CD4-positive, alpha-beta T cell treated with Interleukin-21 for 1 hour (primary cell): ENCODE measurements around the gene EYS.

Source experiments
- DNase-seq: peaks from one replicate; pipeline ENCODE4 v3.0.0-alpha.2; 2020

The EYS gene

GRCh38 chr6:64214373-64214772, 1492.7 kb downstream of the EYS start:
- no peak for DNase-seq

DNA sequence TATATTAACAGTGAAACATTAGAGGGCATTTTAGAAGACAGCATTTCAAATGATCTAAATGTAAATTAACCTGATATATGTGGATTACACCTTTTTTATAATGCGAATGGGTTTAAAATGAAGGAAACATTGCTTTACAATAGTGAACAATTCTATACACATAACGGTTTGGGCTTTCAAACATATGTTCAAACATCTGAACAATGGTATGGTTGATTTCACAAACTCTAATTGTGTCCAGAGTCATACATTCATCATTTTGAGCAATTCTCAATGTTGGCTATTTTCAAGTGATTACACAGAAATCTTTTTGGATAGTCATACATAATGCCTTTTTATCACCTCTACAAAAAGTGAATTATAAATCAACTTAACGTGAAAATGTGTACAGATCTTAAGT, 1493.3 kb downstream of the EYS start:
- DNase-seq = no peak

GRCh38 chr6:64197246-64197645, 1509.8 kb downstream of the EYS start:
- DNase-seq = no peak

DNA sequence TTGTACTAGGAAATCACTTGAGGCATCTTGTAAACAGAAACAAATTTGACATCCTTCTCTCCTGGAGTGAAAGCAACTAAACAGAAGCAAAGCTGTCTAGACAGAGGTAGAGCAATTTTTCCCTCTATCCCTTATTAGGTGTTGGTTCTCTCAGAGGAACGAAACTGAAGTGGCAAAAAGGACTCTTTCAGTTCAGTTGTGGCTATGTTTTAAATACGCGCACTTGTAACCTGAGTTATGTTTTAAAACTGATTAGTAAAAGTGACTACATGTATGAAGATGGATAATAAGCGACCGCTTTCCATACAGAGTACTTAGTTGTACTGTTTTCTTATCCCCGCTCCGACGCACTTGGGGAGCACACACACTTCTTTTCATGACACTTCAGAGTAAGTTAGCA, 1520.4 kb downstream of the EYS start:
- no peak for DNase-seq

DNA sequence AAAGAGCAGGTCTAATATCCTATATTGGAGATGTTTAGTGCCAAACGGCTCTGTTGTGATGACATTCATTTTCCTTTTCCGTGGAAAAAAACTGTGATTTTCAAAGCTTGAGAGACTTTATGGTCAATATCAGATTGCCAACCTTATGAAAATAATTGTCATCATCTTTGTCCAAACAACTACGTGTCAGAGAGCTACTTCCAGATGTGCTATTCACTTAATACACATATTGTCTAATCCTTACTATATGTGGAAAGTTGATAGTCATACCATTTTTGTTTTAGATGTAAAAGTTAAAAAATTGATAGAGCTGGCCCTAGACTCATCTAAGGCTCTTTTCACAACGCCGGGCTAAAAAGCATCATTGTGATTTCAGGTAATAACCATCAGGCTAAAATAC, 1521.4 kb downstream of the EYS start:
- no peak for DNase-seq

DNA sequence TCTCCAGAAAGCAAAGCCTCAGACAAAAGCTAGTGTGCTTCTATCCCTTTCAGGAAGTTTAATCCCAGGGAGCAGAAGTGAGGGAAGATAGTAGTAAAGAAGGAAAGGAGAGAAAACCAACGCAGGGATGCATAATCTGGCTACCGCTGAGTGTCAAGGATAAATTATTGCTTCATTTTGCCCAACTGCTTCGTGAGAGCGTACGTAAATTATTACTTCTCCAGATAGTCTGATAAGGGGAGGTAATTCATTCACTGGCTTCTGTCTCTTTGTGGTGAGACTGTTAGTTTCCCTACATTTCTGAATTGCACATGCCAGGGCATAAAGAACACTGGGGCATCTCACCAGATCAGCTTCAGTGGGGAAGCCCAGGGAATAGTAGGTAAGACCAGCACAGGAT, 1531.7 kb downstream of the EYS start:
- DNase-seq = no peak

DNA sequence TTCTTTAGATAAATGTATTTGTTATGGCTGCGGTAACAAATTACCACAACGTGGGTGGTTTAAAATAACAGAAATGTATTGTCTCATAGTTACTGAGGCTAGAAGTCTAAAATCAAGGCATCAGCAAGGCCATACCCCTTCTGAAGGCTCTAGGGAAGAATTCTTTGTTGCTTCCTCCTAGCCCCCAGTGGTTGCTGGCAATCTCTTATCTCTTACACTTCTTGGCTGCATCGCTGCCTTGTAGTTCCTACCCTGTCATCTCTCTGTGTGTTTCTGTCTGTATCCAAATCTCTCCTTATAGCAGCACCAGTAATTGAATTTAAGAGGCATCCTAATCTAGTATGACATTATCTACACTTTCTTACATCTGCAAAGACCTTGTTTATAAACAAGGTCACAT, 1536.7 kb downstream of the EYS start:
- DNase-seq = no peak

- DNase-seq = no peak
Observed at GRCh38 chr6:64160486-64160885, 1546.5 kb downstream of the EYS start.

DNA sequence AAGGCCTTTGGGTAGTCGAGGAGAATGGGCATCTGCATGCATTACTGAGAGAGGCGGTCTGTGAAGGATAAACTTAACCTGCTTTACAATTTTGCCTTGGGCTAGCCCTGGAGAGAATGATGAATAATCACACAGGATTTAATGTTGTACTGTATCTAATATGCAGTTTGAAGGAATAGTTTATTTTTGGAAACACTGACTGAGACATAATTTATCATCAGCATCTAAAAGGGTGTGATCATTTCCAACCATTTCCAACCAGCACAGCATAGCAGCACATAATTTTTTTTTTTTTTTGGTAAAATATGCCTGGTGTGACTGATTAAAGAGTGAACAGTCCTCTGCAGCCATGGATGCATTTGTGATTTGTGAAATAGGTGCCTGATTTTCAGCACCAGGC, 1552.0 kb downstream of the EYS start:
- DNase-seq = no peak

DNA sequence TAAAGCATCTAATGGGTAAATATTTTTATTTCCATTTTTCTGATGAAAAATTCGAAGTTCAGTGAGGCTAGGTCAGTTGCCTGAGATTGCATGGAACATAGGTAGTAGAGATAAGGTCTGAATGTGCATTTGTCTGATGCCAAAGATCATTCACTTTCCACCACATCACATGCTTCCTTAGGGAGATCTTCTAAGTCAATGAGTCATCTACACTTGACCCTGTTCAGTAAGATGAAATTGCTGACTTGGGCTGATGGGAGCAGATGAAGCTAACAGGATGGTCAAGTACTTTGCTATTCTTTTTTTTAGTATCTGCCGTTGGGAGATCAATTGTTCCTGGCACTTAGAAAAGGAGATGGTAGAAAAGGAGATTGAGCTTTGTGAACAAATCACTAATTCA, 1560.2 kb downstream of the EYS start:
- DNase-seq = no peak

GRCh38 chr6:64146094-64146493, 1560.9 kb downstream of the EYS start:
- no peak for DNase-seq

DNA sequence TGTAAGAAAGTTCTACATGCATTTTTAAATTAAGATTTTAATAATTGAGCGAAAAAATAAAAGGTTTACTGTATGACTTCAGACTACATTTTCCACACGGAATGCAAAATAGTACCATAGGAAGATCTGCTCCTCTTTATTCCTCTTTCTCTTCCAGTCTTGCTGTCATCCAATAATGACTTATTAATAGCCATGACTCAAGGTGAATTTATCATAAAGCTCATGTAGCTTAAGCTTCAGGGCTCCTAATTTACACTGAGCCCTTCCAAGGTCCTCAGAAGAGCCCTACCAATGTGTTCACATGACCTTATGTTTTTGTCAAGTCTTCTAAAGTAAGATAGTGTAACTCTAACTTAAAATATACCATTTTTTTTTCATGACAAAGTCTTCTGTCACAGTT, 1561.4 kb downstream of the EYS start:
- no peak for DNase-seq

GRCh38 chr6:64143101-64143500, 1563.9 kb downstream of the EYS start:
- DNase-seq = no peak

DNA sequence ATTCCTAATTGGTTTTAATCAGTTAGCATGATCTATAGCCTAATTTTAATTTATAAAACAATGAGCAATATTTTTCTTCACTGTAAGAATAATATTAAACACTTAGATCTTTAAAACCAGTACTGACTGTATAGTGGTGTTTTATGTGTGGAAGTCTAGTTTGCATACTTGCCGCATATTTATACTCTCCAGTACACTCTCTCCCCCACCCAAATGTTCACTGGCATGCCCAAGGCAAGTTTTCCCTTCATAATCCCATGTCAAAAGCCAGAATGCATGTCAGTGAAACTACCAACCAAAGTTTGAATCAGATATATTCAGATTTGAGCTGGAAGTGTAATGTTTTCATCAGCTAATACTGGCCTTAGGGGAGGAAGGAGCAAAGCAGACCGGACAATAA, 1565.3 kb downstream of the EYS start:
- no peak for DNase-seq

GRCh38 chr6:64128301-64129024, 1578.6 kb downstream of the EYS start:
- no peak for DNase-seq

DNA sequence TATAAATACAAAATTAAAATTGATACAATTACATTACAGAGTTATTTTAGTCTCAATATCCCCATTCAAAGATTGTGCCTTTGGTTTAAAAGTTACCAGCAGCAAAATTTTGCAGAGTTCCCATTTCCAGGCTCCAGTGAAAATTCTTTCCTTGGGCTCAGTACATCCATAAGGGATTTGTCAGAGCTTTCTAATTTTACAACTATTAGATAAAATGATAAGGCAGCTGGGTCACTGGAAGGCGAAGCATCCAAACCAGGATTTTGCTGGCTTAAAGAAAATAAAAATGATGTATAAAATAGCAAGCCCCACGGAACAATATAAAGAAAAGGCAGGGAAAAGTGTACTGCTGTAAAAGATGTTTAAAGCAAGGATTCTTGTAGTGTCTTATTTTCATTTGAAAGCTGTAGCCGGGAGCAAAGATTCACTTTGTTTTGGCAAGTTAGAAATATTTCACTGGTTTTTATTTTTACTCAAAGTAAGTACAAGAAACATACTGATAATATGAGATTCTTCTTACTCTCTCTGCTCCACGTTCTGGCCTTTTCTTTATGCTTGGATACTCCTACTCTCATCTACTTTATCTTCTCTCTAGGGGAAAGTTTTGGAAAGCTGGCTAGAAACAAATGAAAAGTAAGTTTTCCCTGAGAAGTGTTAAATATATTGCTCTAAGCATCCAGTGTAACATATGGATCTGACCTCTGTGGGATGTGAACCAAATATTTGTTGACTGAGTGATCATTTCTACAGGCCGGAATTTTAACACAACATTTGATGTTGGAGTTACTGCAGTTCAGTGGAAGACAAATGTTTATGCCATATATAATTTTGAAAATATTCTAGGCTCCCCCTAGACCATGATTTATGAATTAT, 1583.0 kb downstream of the EYS start:
- DNase-seq = no peak

- no peak for DNase-seq
Observed at GRCh38 chr6:64122712-64123375, 1584.2 kb downstream of the EYS start.

DNA sequence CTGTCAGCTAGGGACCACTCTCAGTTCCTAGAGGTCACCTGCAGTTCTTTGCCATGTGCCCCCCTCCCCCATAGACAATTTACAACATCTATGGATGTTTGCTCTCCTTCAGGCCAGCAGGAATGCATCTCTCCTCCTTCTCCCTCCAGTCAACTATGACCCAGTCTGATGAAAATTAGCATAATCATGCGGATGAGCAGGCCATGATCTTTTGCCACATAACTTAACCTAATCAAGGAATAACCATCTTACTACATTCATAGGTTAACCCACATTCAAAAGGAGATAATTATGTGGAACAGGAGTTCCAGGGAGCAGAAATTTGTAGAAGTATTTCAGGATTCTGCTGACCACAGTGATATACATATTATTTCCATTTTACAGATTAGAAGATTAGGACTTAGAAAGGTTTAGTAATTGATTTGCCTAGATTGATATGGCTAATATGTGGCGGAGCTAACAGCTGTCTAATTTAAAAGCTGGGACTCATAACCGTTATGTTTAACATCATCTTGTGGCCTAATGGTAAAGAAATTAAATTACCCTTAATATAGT, 1585.9 kb downstream of the EYS start:
- DNase-seq = no peak

- DNase-seq = no peak
Observed at GRCh38 chr6:64113704-64114103, 1593.3 kb downstream of the EYS start.

GRCh38 chr6:64104051-64104450, 1603.0 kb downstream of the EYS start:
- no peak for DNase-seq

DNA sequence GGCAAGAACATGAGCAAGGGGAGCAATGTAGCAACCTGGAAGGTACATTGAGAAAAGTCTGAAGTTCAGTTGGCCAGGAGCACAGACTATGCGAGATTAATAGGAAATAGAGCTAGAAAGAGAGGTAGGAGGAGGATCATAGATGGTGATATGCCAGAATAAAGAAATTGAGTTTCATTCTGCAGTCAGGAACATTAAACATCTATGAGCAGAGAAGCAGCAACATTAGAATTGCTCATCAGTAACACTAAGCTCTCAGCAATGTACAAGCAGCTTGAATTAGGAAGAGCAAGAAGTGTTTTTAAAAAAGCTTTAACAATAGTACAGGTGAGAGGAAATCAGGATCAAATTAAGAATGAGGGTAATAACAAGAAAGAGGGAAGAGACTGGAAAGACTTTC, 1603.5 kb downstream of the EYS start:
- DNase-seq = no peak

DNA sequence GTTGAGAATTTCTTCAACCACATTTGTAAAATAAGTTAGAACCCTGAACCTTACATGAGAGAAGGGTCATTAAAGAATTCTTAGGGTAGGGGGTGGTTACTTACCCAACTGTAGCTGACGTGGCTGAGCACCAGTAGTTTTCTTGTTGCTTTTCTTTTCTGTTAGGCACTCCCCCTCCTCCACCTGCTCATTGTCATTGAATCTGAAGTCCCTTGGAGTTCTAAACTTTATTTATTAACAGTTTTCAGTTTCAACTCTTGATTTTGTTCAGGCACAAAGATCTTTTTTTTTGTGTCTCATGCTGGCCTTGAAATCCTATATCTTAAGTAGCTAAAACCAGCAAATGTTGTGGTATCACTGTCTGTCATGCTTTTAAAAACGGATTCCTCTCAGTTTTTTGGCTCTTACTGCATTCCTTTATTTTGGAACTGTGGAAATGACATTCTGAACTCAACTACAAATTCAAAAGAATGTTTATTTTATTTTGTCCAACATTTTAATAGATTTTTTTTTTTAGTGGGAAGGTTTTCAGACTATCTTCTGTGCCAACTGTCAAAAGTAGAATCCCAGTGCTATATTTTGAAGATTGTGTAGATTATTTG, 1606.2 kb downstream of the EYS start:
- DNase-seq = no peak

DNA sequence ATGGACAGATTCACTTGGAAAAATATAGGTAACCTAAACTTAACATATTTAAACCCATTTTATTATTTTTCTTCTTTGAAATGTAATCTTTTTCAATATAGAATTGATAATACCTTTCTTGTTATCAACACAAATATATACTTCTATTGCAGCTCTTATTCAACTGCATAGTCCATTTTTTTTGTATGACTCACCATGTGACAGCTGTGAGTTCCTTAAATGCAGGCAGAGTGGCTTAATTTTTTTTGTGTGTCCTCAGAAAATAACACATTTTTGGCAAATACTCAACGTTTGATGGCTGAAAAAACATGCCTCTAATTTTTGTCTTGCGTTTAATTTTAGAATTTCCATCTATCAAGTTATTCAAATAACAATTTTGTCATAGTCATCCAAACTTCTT, 1616.7 kb downstream of the EYS start:
- no peak for DNase-seq
